NCI-H2227 treated with DMSO at 0.1 percent for 48 hours (cell line): Measurements from ENCODE around the gene KRT33A.
"Not testable (repeated sequence)": the region's sequence is repeated elsewhere in the genome, so short reads cannot be mapped to it uniquely, and the experiment has no call there.

Experiments
- DNase-seq: peaks from one replicate; lab custom pipeline; 2025; lab: John Stamatoyannopoulos, UW

The KRT33A gene

DNA sequence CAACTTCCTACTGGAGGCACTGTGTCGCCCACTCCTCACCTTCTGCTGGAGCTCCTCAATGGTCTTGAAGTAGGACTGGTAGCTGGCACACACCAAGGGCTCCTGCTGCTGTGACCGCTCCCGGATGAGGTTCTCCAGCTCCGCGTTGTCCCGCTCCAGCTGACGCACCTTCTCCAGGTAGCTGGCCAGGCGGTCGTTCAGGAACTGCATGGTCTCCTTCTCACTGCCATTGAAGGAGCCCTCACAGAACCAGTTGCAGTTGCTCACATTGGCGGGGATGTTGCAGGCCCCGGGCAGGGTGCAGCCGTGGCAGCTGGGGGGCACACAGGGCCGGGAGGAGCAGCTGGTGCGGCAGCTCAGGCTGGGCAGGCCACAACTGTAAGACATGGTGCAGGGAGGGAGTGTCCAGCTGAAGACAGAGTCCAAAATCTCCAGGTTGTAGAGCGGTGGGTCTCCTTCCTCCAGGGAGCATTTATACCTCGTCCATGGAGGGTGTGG is at the start of gene KRT33A:
TSS of gene KRT33A (minus strand) at position 448 of the 498 bp plus-strand sequence. CDS start at position 387, 61 bp downstream.
- not testable (repeated sequence) for DNase-seq

DNA sequence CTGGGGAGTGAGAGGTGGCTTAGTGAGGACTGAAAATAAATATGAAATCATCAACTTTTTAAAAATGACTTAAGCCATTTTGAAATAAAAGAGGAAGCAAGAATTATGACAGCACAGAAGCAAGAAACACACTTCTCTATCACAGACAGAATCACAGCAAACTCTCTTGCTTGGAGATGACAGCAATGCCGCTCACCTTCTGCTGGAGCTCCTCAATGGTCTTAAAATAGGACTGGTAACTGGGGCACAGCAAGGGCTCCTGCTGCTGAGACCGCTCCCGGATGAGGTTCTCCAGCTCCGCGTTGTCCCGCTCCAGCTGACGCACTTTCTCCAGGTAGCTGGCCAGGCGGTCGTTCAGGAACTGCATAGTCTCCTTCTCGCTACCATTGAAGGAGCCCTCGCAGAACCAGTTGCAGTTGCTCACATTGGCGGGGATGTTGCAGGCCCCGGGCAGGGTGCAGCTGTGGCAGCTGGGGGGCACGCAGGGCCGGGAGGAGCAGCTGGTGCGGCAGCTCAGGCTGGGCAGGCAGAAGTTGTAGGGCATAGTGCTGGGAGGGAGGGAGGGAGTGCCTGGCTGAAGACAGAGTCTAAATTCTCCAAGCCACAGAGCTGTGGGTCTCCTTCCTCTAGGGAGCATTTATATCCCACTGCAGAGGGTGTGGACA is 46.5 kb upstream of the KRT33A start, which contains the start of gene KRT31:
TSS of gene KRT31 (minus strand) at position 613 of the 665 bp plus-strand sequence. CDS start at position 544, 69 bp downstream.
- DNase-seq = no peak

DNA sequence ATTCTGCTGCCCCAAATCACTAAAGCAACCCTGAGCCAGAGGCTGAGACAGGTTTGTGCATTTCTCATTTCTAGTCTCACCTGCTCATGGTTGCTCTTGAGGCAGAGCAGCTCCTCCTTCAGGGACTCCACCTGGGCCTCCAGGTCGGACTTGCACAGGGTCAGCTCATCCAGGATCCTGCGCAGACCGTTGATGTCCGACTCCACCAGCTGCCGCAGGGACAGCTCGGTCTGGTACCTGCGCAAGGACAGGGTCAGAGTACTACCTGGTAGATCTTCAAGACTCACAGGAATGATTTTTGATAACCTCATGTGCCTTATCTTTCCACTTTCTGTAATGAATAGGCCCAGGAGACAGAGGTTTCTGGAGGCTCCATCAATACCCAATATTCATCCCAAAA is 45.7 kb upstream of the KRT33A start:
- no peak for DNase-seq

DNA sequence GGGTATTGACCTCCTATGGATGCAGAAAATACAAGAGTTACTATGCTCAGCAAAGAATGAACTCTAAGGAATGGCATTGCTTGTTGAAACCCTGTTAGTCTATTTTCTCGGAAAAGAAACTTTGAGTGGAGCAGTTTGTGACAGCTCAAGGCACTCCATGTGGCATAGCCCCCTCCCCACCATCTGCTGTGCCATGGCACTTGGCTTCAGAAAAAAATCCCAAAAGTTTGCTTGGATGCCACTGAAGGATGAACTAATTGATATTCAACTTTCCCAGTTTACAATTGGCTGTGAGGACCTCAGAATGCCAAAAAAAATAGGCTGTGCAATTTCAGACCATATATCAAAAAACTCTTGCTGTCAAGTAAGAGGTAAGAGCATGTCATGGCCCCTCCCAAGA is 45.0 kb upstream of the KRT33A start:
- no peak for DNase-seq

DNA sequence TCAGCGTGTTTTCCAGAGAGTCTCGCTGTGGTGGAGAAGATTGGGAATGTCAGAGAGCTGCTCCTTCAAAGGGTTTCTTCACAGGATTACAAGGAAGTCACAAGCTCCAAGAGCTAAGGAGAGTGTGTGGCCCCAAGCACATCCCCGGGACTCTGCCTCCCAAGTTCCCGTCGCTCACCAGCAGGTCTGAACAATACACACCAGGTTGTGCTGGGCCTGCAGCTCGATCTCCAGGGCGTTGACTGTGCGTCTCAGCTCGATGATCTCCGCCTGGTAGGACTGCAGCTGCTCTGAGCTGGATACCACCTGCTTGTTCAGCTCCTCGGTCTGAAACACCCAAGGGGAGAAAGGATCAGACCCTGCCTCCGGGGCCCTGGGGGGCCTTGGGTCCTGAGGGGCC is 44.4 kb upstream of the KRT33A start:
- DNase-seq = not testable (repeated sequence)

DNA sequence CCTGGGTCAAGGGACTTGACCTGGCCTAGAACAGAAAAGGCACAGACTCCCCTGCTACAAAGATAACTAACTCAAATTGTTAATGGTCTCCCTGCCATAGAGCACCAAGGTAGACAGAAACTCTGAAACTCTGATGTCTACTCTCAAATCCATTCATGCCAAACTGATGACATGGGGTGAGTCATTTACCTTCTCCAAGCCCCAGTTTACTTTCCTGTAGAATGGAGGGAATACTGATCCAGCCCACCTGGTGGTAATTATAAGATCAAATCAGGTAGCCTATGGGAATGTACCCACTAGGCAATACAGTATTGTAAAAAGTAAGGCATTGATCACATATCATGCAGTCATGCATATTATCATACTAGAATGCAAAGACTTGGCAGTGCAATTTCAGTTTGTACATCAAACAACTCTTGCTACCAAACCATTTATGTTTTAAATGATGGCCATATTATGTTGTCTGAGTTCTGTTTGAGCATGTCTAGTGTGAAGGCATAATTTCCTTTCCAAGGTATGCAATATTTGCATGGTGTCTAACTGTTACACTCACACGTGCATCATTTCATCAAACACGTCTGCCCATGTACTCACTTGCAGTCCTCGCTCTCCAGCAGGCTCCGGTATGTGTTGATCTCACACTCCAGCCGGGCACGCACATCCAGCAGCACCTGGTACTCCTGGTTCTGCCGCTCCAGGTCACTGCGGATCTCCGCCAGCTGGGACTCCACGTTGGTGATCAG is 43.8 kb upstream of the KRT33A start:
- DNase-seq = no peak

DNA sequence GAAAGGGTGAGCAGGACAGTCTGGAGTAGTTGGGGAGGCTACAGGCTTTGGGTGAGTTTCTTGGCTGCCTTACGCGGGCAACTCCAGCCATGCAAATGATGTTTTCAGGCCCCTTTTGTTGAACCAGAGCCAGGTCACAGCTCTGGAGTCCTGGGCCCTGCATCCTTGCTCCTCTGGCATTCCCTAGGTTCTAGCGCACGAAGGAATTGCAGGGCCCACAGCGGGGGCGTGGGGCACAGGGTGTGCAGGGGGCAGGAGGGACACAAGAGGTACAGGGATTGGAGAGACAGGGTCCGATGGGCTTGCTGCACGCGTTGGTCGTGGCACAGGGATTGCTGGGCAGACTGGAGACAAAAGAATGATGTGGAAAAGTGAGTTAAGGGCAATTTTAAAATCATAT is 43.2 kb upstream of the KRT33A start:
- no peak for DNase-seq

DNA sequence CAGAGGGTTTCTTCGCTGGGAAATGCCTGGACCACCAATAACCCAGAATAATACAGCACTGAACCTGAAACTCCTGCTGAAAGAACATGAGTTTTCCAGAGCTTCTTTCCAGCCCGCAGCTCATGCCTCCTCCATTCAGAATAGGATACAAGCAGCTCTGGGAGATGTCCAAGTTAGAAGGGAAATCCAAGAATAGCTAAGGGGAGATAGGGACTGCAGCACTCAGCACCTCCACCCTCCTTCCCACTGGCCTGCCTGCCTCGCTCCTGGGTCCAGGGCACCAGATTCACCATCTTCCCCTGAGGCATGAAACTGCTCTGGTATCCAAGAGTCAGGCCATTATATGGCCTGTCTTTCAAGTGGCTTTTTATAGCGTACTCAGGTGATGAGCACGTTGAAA is 42.7 kb upstream of the KRT33A start:
- no peak for DNase-seq

DNA sequence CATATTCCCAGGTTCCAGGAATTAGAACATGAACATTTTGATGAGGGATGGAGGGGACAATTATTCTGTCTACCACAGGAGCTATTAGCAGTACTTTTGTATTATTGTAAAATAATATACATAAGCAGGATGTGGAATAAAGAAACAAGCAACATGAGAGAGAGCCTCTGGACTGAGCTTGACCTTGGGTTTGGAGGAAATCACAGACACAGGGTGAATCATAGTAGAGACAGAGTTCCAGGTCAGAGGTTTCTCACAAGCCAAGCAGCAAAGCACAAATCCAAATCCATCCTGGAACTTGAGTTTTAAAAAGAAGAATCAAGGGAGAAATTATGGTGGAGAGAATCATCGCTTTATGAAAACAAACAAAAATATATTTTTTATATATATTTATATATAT is 41.6 kb upstream of the KRT33A start:
- no peak for DNase-seq

DNA sequence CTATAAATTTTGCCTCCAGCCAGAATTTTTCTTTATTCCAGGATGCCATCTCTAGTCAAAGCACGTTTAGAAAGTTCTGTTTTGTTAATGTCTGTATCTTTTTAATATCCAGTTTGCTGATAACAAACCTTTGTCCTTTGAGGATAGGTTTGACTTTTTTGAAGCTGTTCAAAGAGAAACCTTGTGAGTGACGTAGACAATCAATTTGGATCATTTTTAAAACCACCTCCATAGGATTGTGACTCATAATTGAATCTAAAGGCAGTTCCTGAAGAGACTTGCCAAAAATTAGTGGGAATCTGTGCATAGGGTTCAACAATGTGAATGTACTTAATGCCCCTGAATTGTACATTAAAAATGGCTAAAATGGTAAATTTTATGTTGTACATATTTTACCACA is 40.9 kb upstream of the KRT33A start:
- DNase-seq = no peak

DNA sequence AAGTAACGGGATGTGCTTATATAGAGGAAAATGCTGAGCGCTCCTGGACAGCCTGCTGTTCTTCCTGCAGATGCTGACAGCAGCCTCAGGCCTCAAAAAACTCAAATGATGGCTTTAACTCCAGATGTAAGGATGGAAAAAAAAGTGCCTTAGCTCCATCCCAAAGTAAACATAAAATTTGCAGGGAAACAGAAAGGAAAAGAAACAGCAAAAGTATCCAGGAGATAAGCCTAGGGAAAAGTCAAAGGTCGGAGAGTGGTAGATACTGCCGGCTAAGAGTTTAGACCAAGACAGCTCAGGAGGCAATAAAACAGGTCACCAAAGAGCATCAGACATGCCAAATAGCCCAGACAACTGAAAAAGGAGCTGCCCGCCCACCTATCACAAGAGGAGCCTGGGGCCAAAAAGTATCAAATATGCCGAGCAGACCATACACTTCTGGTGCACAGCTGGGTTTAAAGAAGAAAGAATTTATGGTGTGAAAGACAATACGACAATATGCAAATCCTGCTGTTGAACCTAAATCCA is 39.8 kb upstream of the KRT33A start:
- DNase-seq = no peak

DNA sequence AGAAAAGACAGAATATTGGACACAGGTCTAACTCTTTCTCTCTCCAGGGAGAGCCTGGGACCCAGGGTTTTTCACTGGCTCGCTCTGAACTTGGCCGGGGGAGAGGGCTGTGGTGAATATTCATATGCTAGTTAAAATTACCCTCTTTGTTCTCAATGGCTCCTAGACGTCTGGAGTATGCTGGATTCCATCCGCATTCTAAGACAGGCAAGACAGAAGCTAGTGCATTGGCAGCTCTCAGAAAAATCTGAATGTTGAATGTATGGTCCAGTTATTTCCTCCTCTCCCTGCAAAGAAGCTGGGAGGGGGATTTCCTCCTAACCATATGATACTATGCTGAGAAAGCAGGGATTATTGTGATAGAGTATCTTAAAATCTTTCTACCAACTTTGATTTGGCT is 37.0 kb upstream of the KRT33A start:
- DNase-seq = no peak

DNA sequence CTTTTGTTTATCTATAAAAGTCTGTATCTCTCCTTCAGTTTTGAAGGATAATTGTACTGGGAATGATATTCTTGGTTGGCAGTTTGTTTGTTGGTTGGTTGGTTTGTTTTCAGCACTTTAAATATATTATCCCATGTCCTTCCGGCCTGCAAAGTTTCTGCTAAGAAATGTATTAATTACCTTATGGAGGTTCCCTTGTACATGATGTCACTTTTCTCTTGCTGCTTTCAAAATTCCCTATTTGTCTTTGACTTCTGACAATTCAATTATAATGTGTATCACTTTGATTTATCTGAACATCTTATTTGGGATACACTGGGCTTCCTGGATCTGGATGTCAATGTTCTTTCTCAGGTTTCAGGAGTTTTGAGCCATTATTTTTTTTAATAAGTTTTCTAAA is 35.6 kb upstream of the KRT33A start:
- DNase-seq = no peak

DNA sequence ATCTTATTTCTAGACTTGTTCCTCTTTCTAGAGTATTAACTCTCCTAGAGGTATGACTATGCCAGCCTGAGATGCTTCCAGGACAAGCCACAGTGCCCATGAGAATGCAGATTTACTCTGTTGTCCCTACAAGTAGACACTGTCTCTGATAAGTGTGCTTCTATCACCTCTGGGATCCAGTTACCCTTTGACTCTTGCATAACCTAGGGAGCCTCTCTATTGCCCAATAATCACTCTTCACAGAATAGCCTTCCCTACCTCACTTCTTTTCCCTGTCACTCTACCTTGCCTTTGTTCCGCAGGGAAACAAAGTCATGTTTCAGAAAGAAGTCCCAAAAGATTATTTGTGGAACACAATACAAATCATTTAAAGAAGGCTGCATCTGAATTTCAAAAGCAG is 33.1 kb upstream of the KRT33A start:
- DNase-seq = no peak

DNA sequence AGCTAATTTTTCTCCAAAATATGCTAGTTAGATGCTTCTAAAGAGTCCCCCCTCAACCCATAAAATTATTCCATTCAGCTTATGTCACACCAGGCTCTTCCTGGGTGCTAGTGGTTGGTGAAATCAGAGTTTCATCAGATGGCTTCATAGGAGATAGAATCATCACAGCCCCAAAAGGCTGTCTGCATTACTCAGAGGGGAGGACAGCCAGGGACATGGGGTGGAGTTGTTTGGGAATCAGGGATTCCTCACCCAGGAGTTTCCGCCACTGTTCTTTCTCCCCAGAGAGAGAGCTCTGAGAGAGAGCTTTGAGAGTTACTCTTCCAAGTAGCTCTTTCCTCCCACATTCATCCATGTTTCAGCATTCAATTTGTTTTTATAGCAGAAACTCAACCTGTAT is 31.8 kb upstream of the KRT33A start:
- no peak for DNase-seq

DNA sequence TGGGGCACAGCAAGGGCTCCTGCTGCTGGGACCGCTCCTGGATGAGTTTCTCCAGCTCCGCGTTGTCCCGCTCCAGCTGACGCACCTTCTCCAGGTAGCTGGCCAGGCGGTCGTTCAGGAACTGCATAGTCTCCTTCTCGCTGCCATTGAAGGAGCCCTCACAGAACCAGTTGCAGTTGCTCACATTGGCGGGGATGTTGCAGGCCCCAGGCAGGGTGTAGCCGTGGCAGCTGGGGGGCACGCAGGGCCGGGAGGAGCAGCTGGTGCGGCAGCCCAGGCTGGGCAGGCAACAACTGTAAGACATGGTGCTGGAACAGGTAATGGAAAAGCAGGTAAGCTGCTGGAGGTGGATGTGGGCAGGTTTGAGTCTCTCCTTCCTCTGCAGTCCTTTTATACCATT is 31.3 kb upstream of the KRT33A start, which contains the start of gene KRT34:
TSS of gene KRT34 (minus strand) at position 364 of the 400 bp plus-strand sequence. CDS start at position 304, 60 bp downstream.
- not testable (repeated sequence) for DNase-seq

DNA sequence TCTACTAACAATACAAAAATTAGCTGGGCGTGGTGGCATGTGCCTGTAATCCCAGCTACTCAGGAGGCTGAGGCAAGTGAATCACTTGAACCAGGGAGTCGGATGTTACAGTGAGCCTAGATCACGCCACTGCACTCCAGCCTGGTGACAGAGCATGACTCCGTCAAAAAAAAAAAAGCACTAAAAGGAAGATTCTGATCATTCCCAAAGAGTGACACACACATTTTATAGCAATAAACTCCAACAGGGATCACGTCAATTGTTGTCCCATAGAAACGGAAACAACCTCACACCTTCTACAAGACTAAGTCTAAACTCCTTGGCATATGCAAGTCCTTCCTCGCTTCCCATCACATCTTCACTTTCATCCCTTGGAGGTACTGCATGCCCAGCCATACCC is 29.5 kb upstream of the KRT33A start:
- DNase-seq = not testable (repeated sequence)

DNA sequence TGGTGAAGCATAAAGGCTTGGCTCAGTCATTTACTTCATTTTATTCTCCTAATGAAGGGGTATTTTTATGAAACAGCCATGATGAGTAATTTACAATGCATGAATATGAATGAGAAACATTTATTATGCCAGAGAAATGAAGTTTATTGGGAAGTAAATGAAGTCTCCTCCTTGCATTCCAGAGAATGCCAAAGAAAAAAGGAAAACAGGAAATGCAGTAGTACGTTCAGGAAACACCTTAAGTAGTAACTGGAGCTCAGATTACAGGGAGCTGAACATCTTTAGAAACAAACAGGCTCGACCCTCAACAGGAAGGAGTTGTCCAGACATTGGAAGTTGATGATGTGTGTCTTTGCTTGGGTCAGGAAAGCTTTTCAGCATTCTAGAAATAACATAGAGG is 26.9 kb upstream of the KRT33A start:
- DNase-seq = no peak

DNA sequence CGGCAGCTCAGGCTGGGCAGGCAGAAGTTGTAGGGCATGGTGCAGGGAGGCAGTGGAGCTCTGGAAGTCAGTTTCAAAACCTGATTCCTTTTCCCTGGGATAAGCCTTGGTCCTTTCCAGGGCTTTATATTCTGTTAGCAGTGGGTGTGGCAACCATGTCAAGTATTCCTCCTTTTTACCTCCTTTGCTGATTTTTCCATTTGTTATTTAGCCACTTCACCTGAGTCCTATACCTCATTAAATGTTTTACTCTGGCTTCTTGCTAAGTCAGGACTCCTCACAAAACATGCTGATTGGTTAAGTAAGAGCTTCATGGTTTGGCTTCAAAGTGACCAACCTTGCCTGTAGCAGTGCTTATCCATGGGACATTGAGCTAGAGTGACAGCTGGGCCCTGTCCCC is 19.1 kb upstream of the KRT33A start, which contains the start of gene KRT33B:
TSS of gene KRT33B (minus strand) at position 101 of the 400 bp plus-strand sequence. CDS start at position 38, 63 bp downstream.
- no peak for DNase-seq

DNA sequence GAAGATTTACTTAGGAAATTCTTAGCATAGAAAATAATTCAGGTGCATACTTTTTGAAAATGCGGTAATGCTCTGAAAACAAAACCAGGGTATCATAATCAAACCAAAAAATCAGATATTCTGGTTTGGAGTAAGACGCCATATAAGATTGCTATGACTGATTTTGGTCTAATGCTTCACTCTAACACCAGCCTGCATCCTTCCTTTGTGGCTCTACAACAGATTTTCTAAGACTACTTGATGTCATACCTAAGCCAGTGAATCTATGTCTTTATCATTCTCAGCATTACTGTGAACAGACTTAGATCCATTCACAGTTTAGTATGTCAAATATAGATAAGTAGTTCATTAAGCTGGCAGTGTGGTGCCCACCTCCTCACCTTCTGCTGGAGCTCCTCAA is 18.4 kb upstream of the KRT33A start:
- no peak for DNase-seq

DNA sequence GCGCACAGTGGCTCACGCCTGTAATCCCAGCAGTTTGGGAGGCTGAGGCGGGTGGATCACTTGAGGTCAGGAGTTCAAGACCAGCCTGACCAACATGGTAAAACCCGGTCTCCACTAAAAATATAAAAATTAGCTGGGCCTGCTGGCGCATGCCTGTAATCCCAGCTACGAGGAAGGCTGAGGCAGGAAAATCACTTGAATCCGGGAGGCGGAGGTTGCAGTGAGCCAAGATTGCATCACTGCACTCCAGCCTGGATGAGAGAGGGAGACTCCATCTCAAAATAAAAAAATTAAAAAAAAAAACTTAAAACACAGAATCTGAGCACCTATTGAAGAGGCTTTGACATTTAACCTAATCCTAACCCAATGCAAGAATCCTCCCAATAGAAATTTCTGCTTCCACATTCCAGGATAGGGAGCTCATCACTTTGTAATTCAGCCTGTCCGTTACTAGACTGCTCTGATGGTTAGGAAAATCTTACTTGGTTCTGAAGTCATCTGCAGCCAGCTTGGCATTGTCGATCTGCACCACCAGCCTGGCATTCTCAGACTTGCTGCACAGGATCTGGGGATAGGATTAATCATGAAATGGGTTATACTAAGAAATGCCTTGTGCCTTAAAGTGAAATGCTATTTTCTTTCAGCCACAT is 16.9 kb upstream of the KRT33A start:
- DNase-seq = no peak

DNA sequence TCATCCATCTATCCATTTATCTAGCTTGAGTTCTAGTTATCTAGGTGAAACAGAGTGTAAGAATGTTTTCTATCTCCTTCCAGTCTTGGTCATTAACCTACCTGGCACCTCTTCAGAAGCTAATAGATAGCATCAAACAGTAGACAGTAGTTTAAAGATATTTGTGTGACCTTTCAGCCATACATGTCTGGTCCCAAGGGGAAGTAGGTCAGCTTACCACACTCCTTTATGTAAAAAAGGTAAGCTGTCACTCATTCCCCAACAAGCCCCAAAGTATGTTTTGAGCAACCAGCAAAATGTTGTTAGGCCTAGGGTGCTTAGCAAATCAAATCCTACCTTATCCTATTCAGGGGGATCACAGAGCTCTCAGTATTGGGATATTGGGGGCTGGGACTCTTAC is 15.4 kb upstream of the KRT33A start:
- no peak for DNase-seq
